Upper lobe of left lung (tissue), 6 donors: ENCODE data around the gene UBASH3A. TPM values are rescaled to one million over a fixed set of nuclear protein-coding genes. Genes with fewer than 3 reads are reported as not detected.

ENCODE experiments used
- ATAC-seq, 2 donors: fragments of 200-7000 bp; cut with Tn5 transposase; one replicate each; pipeline ENCODE4 v1.9.1; 2022; ENCODE audit warnings: mild to moderate bottlenecking in 2 of 2, moderate library complexity in 2 of 2; ENCODE audit not compliant: low FRiP score in 2 of 2
- DNase-seq, 2 donors: peaks; one replicate each; pipeline ENCODE4 v3.0.0-alpha.2; 2019 to 2020
- H3K27ac ChIP-seq, 4 donors: fragments of 200-600 bp; sonication (generic); one replicate each; pipeline ENCODE4 v1.5.1; 2016 to 2019
- H3K27me3 ChIP-seq, 4 donors: fragments of 200-600 bp; sonication (generic); one replicate each; pipeline ENCODE4 v1.5.1; 2017 to 2019
- H3K36me3 ChIP-seq, 4 donors: fragments of 200-600 bp; sonication (generic); one replicate each; pipeline ENCODE4 v1.5.1; 2016 to 2019
- H3K4me1 ChIP-seq, 4 donors: fragments of 200-600 bp; sonication (generic); one replicate each; pipeline ENCODE4 v1.5.1; 2018 to 2019
- H3K4me3 ChIP-seq, 4 donors: fragments of 200-600 bp; sonication (generic); one replicate each; pipeline ENCODE4 v1.5.1; 2017 to 2019; ENCODE audit warnings: mild to moderate bottlenecking in 2 of 4, moderate library complexity in 1 of 4
- H3K9me3 ChIP-seq, 4 donors: fragments of 200-600 bp; sonication (generic); one replicate each; pipeline ENCODE4 v1.5.1; 2018 to 2019
- EP300 ChIP-seq, 4 donors: sonication (generic); formaldehyde crosslinking; IDR thresholded peaks; one replicate each; pipeline ENCODE4 v1.5.1; 2017; ENCODE audit warnings: antibody characterized with exemption in 4 of 4, control low read depth in 2 of 4
- POLR2A ChIP-seq, 4 donors: fragments of 450-650 bp; IDR thresholded peaks; one replicate each; pipeline ENCODE4 v1.5.1; 2016 to 2017; ENCODE audit warnings: antibody characterized with exemption in 4 of 4, mild to moderate bottlenecking in 2 of 4
- POLR2AphosphoS5 ChIP-seq, 2 donors: sonication (generic); formaldehyde crosslinking; IDR thresholded peaks; one replicate each; pipeline ENCODE4 v1.5.1; 2017; ENCODE audit warnings: antibody characterized with exemption in 2 of 2
- WGBS, 2 donors: methylation state at CpG; one replicate each; pipeline ENCODE4 v1.1.5; 2017 to 2018; 5-methylcytosine and 5-hydroxymethylcytosine counted together
- total RNA-seq, 6 donors: library from RNA; depleted of rRNA in 4 of 6; stranded (reverse); fragments of >200 nt in 4 of 6; gene quantifications; one replicate each; pipeline versions ENCODE4 v1.1.0 to v1.2.1, GENCODE V29; 2016 to 2021
- TF ChIP-seq, protein P1 (sequence below), 6 experiments: fragments of 450-650 bp in 4 of 6; fragments of 200-600 bp in 2 of 6; sonication (generic) in 2 of 6; IDR thresholded peaks; one replicate each; pipeline ENCODE4 v1.5.1; 2016 to 2019; ENCODE audit warnings: antibody characterized with exemption in 6 of 6
- donor health status: DM: no; HTN: no; CAD: no; lungs with moderate emphysema.
- donor health status: DM: no; HTN: yes; CAD: no; lungs with severe emphysema.

The UBASH3A gene
- total RNA-seq, 6 donors from 2014 or later = 1.4 to 7.3 (median 2.9) TPM; not detected in 1

DNA sequence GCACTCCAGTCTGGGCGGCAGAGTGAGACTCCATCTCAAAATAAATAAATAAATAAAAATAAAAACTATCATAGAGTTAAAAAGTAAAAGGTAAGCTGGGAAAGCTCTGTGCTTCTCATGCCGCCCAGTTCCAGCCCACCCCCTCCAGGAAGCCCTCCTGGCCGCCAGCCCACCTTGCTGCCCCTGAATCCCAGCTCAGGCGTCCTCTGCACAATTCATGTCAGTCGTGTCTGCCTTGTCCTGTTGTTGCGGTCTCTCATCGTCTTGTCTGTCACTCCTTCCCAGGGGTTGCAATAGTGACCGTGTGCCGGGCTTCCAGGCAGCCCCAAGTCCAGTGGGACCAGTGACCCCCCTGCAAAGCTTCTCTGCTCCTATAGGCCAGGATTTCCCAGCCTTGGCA lies 48.2 kb downstream of the UBASH3A start:
- WGBS, 2 donors = 93 to 94% methylated on average over 9 of the region's 9 CpGs
- Histone ChIP-seq H3K27ac (no peak overlapping the region), H3K27me3 (no peaks in the 10 kb centered on the region), H3K4me1 (peaks cover 0 to 9% (median 5%) of the 10 kb centered on the region in 4 donors), H3K9me3 (no peaks in the 10 kb centered on the region), H3K4me3 (no peak overlapping the region), H3K36me3 (no peaks in the 10 kb centered on the region)
- no peak for ATAC-seq
- no peak for TF ChIP-seq POLR2A (IDR thresholded peaks at IDR 0.05)
- TF ChIP-seq EP300 (IDR thresholded peaks at IDR 0.05) = no peak
- no peak for TF ChIP-seq POLR2AphosphoS5 (IDR thresholded peaks at IDR 0.05)
- TF ChIP-seq, protein P1, sequence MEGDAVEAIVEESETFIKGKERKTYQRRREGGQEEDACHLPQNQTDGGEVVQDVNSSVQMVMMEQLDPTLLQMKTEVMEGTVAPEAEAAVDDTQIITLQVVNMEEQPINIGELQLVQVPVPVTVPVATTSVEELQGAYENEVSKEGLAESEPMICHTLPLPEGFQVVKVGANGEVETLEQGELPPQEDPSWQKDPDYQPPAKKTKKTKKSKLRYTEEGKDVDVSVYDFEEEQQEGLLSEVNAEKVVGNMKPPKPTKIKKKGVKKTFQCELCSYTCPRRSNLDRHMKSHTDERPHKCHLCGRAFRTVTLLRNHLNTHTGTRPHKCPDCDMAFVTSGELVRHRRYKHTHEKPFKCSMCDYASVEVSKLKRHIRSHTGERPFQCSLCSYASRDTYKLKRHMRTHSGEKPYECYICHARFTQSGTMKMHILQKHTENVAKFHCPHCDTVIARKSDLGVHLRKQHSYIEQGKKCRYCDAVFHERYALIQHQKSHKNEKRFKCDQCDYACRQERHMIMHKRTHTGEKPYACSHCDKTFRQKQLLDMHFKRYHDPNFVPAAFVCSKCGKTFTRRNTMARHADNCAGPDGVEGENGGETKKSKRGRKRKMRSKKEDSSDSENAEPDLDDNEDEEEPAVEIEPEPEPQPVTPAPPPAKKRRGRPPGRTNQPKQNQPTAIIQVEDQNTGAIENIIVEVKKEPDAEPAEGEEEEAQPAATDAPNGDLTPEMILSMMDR (IDR thresholded peaks at IDR 0.05) = no peak
- DNase-seq = no peak

DNA sequence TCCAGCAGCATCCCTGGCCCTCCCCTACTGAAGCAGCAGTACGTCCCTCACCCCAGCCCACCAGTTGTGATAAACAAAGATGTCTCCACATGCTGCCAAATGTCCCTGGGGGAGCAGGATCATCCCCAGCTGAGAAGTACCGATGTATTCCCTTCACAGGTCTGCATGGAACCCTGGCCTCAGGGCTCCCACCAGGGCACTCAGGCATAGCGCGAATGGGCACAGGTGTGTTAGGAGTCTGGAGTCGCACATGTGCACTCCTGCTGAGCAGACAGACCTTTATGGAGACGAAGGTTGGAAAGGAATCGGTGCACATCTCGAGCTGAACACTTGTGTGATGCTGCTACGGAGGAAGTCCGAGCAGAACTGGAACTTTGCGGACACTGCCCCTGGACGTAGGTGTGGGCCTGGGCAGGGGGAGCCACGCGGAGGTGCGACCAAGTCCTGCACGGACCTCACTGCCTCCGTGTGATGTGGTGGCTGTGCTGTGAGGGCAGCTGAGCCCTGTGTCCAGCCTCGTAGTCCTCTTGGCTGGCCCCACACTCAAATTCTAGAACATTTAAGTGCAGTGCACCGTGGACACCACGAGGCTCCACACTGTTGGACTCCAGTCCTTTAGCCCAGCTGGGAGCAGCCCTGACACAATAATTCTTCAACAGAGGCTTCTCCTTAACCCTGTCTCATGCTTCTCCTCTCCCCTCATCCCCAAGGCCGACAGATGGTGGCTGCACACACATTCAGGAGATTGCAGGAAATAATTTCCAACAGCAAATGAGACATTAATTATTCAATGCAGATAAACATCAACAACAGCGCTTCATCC lies 48.9 kb downstream of the UBASH3A start:
- peak in 1 of 2 donors; percentile 59 for DNase-seq
- peaks cover 0 to 9% (median 5%) of the 10 kb centered on the region in 4 donors for H3K4me1 ChIP-seq
- ATAC-seq = no peak
- no peaks in the 10 kb centered on the region for H3K36me3 ChIP-seq
- H3K27me3 ChIP-seq = no peaks in the 10 kb centered on the region
- H3K4me3 ChIP-seq = no peak overlapping the region
- no peak overlapping the region for H3K27ac ChIP-seq
- 87 to 90% methylated on average over 15 to 20 of the region's 22 CpGs for WGBS, 2 donors
- H3K9me3 ChIP-seq = no peaks in the 10 kb centered on the region
- TF ChIP-seq POLR2AphosphoS5 (IDR thresholded peaks at IDR 0.05) (no peak), POLR2A (IDR thresholded peaks at IDR 0.05) (no peak), EP300 (IDR thresholded peaks at IDR 0.05) (no peak)
- TF ChIP-seq, protein P1 (IDR thresholded peaks at IDR 0.05) = no peak

DNA sequence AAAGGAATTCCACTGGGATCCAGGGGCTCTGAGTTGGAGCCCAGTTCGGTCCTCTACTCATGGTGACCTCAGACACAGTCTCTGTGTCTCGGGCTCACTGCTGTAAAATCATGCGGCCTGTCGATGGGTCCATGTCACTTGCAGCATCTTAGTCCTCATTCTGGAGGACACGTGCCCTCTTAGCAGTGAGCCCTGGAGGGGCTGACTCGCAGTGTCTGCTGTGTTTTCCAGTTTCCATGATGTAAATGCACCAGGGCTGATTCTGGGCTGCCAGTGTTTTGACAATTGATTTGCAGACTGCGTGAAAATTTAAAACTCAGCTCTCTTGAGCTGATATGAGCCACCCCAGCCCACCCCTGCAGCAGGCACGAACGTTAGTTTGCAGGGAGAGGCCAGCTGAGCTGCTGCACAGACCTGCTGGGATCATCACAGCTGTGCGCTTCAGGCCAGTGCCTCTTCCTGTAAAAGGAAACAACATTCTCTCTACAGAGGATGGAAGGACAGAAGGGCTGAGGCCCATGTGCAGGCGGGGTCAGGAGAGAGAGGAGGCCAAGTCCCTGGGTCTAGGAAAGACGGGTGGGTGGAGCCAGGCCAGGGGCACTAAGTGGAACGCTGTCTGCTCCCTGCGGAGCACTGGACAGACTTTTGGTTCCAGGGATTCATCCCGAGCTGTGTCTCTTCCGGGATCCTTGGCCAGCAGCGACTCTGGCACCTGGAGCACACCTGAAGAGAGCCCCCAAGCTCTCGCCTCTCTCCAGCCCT lies 49.7 kb downstream of the UBASH3A start:
- TF ChIP-seq POLR2A (IDR thresholded peaks at IDR 0.05) = no peak
- H3K36me3 ChIP-seq = no peaks in the 10 kb centered on the region
- H3K9me3 ChIP-seq = no peaks in the 10 kb centered on the region
- no peak for DNase-seq
- WGBS, 2 donors = 60 to 63% methylated on average over 17 to 18 of the region's 18 CpGs
- no peaks in the 10 kb centered on the region for H3K27me3 ChIP-seq
- peaks cover 0 to 9% (median 5%) of the 10 kb centered on the region in 4 donors for H3K4me1 ChIP-seq
- no peak overlapping the region for H3K4me3 ChIP-seq
- H3K27ac ChIP-seq = no peak overlapping the region
- ATAC-seq = no peak

DNA sequence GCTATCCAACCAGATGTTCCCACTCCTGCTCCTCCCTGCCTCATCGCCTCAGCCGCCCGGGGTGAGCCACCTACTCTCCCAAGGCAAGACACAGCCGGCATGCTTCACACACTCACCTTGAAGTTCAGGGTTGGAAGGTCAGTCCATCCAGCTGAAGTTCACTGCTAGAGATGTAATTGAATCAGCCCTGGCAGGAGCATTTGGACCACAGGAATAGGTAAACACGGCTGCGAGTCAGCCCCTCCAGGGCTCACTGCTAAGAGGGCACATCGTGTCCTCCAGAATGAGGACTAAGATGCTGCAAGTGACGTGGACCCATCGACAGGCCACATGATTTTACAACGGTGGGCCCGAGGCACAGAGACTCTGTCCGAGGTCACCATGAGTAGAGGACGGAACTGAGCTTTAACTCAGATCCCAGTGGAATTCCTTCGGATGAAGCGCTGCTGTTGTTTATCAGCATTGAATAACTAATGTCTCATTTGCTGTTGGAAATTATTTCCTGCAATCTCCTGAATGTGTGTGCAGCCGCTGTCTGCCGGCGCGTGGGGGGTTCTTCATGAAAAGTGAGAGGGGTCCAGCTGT lies 50.4 kb downstream of the UBASH3A start:
- WGBS, 2 donors = 80 to 87% methylated on average over 16 to 19 of the region's 19 CpGs
- Histone ChIP-seq H3K4me1 (peaks cover 0 to 9% (median 5%) of the 10 kb centered on the region in 4 donors), H3K36me3 (no peaks in the 10 kb centered on the region), H3K27me3 (no peaks in the 10 kb centered on the region), H3K27ac (no peak overlapping the region), H3K9me3 (no peaks in the 10 kb centered on the region), H3K4me3 (no peak overlapping the region)
- TF ChIP-seq POLR2A (IDR thresholded peaks at IDR 0.05) (no peak), POLR2AphosphoS5 (IDR thresholded peaks at IDR 0.05) (no peak), EP300 (IDR thresholded peaks at IDR 0.05) (no peak)
- TF ChIP-seq, protein P1 (IDR thresholded peaks at IDR 0.05) = no peak
- DNase-seq (no peak), ATAC-seq (no peak)

DNA sequence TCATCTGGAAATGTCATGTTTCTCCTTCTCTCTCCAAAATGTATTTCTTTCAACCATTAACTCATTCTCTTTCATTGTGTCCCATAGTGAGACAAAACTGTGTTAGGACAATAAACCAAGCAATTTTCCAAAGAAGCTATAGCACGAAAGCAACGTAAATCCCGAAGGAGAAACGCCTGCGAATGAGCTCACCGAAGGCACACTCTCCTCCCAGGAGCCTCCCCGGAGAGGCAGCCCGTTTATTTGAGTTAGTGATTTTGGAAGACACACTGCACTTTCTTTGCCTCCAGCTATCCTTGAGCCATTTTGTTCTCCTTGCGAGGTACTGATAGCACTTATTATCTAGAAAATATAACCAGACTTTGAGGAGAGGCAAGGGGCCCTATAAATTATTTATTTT lies 51.1 kb downstream of the UBASH3A start:
- H3K4me3 ChIP-seq = no peak overlapping the region
- no peaks in the 10 kb centered on the region for H3K9me3 ChIP-seq
- TF ChIP-seq POLR2A (IDR thresholded peaks at IDR 0.05) (no peak), EP300 (IDR thresholded peaks at IDR 0.05) (no peak), POLR2AphosphoS5 (IDR thresholded peaks at IDR 0.05) (no peak)
- TF ChIP-seq, protein P1 (IDR thresholded peaks at IDR 0.05) = no peak
- 77 to 93% methylated on average over 9 of the region's 9 CpGs for WGBS, 2 donors
- DNase-seq = no peak
- H3K27ac ChIP-seq = no peak overlapping the region
- ATAC-seq = no peak
- no peaks in the 10 kb centered on the region for H3K36me3 ChIP-seq
- no peaks in the 10 kb centered on the region for H3K27me3 ChIP-seq
- H3K4me1 ChIP-seq = peaks cover 0 to 7% (median 5%) of the 10 kb centered on the region in 4 donors
